ENCODE measurements around the gene PIK3AP1. TPM values are rescaled to one million over a fixed set of nuclear protein-coding genes. Genes with fewer than 3 reads are reported as not detected.

Gene PIK3AP1
- total and polyA plus RNA-seq, 2 of the 8 experiments (the other 6 are each of a cell fraction or from before 2014, with no cell fraction given) = 1.9 to 4.5 TPM

GRCh38 chr10:96641396-96642295 lies 78.7 kb downstream of the PIK3AP1 start:
- Histone ChIP-seq H2BK15ac (ENCODE audit: low read length) (no peak overlapping the region), H3K36me3 (ENCODE audit: control insufficient read depth in 2 of 4, insufficient read depth in 4 of 4, low read length in 3 of 4) (no peaks in the 10 kb centered on the region), H3K4ac (replicated peaks; ENCODE audit: insufficient read length, low read depth, low read length) (no peak overlapping the region), H3K18ac (ENCODE audit: extremely low read depth, low read length) (no peak overlapping the region), H2AK5ac (ENCODE audit: low read depth, low read length) (no peak overlapping the region), H3K79me1 (ENCODE audit: low read depth, low read length) (no peaks in the 10 kb centered on the region), H3K9me3 (ENCODE audit: insufficient read depth in 2 of 2, low read depth in 1 of 2, low read length in 1 of 2) (no peaks in the 10 kb centered on the region), H4K20me1 (replicated peaks in 1 of 2; ENCODE audit: control insufficient read depth in 1 of 2, insufficient read depth in 2 of 2, low read length in 2 of 2) (no peaks in the 10 kb centered on the region), H4K8ac (ENCODE audit: extremely low read depth, insufficient read depth, low read length) (no peak overlapping the region), H3K4me3 (ENCODE audit: extremely low read depth in 1 of 4, insufficient read depth in 2 of 4, low read depth in 3 of 4, low read length in 4 of 4) (no peak overlapping the region), H2BK12ac (ENCODE audit: low read depth, low read length) (no peak overlapping the region), H3K23ac (ENCODE audit: insufficient read length) (no peak overlapping the region), H3K56ac (replicated peaks; ENCODE audit: insufficient read length, low read depth, low read length) (no peak overlapping the region), H4K5ac (ENCODE audit: insufficient read length, low read depth, low read length) (no peak overlapping the region), H3K14ac (ENCODE audit: insufficient read length) (no peak overlapping the region), H2BK20ac (ENCODE audit: low read length) (no peak overlapping the region), H2BK5ac (ENCODE audit: low read depth, low read length) (no peak overlapping the region), H2BK120ac (replicated peaks; ENCODE audit: low read depth, low read length) (no peak overlapping the region), H3K27me3 (replicated peaks in 1 of 4; ENCODE audit: control insufficient read depth in 3 of 4, extremely low read depth in 1 of 4, insufficient read depth in 3 of 4, low read length in 3 of 4) (no peaks in the 10 kb centered on the region), H3K4me2 (ENCODE audit: insufficient read depth in 1 of 2, low read depth in 2 of 2, low read length in 2 of 2) (no peak overlapping the region), H3K27ac (ENCODE audit: low read depth, low read length) (no peak overlapping the region), H4K91ac (replicated peaks; ENCODE audit: insufficient read length, low read length) (no peak overlapping the region), H3K9ac (replicated peaks in 1 of 4; ENCODE audit: extremely low read depth in 1 of 4, low read depth in 3 of 4, low read length in 3 of 4) (no peak overlapping the region), H2AFZ (ENCODE audit: low read length) (no peak overlapping the region), H3K79me2 (ENCODE audit: control insufficient read depth in 1 of 2, insufficient read depth in 2 of 2, low read length in 2 of 2) (no peaks in the 10 kb centered on the region), H3K23me2 (ENCODE audit: low read depth, low read length) (no peaks in the 10 kb centered on the region; the same call in 1 of the 2 replicates), H3K4me1 (replicated peaks in 1 of 4; ENCODE audit: control insufficient read depth in 3 of 4, insufficient read depth in 4 of 4, low read length in 3 of 4) (no peaks in the 10 kb centered on the region)
- CTCF ChIA-PET (ENCODE audit: partially characterized antibody) = interaction anchor here (0.6 to 6.2 kb wide), 46 partner anchors 9 to 1584 kb away, joined by 3 to 57 read pairs (median 4); no protein-coding TSS in a partner anchor
- POLR2A ChIA-PET (ENCODE audit: partially characterized antibody) = interaction anchor here (0.6 to 1.5 kb wide), 2 partner anchors 107 to 307 kb away, joined by 4 to 6 read pairs; no protein-coding TSS in a partner anchor
- no peak for DNase-seq (ENCODE audit: low read depth in 1 of 2, low spot score in 2 of 2)
- TF ChIP-seq CTBP2 (IDR thresholded peaks at IDR 0.05; ENCODE audit: borderline replicate concordance, insufficient read depth, insufficient read length, low read length) (no peak), CREB1 (IDR thresholded peaks at IDR 0.05) (no peak), EZH2 (IDR thresholded peaks at IDR 0.05; ENCODE audit: low read depth, low read length, severe bottlenecking) (no peak), GABPA (IDR thresholded peaks at IDR 0.05; ENCODE audit: borderline replicate concordance, insufficient read depth, low read length) (no peak), RXRA (IDR thresholded peaks at IDR 0.05; ENCODE audit: insufficient read depth, low read depth, low read length) (no peak)
- WGBS, 2 experiments (ENCODE audit: extremely low coverage in 1 of 2, insufficient coverage in 1 of 2, insufficient read length in 1 of 2, insufficient replicate concordance in 2 of 2, low coverage in 1 of 2, low lambda C conversion rate in 2 of 2, missing lambda C conversion rate in 1 of 2) = 82% methylated on average over 12 of the region's 12 CpGs; no CpG with 5 or more reads in 1 of the 2 experiments
- FAIRE-seq = no peak

Measured in H1 (cell line).